WTC11 (cell line): ENCODE results near the gene SAXO2. TPM values are rescaled to one million over a fixed set of nuclear protein-coding genes. Genes with fewer than 3 reads are reported as not detected.

Experiments
- ATAC-seq: fragments of 200-7000 bp; cut with Tn5 transposase; 2 replicates; pipeline ENCODE4 v1.10.0; 2021; ENCODE audit warnings: mild to moderate bottlenecking, moderate library complexity
- CTCF ChIA-PET: fragments of 300-600 bp; sonication (Branson Sonifier 250); formaldehyde crosslinking; loops from one replicate; lab custom pipeline; 2021; ENCODE audit warnings: antibody characterized with exemption; lab: Charles Lee
- POLR2A ChIA-PET: fragments of 350-600 bp; sonication (Branson Sonifier 250); formaldehyde crosslinking; loops from one replicate; lab custom pipeline; 2021; ENCODE audit warnings: antibody characterized with exemption; lab: Charles Lee
- DNase-seq: peaks from one replicate; pipeline ENCODE4 v3.0.0; 2021; ENCODE audit warnings: low spot score
- H3K27ac Mint-ChIP-seq: 2 replicates; pipeline ENCODE4 v1.8.0; 2021; ENCODE audit warnings: mixed read lengths
- H3K27me3 Mint-ChIP-seq: 2 replicates; pipeline ENCODE4 v1.8.0; 2021; ENCODE audit warnings: low read depth, mild to moderate bottlenecking, moderate library complexity, mixed read lengths
- H3K36me3 Mint-ChIP-seq: 2 replicates; pipeline ENCODE4 v1.8.0; 2021; ENCODE audit warnings: mixed read lengths
- H3K4me1 Mint-ChIP-seq: 2 replicates; pipeline ENCODE4 v1.8.0; 2022; ENCODE audit warnings: mixed read lengths
- H3K4me3 Mint-ChIP-seq: 2 replicates; pipeline ENCODE4 v1.8.0; 2021; ENCODE audit warnings: mild to moderate bottlenecking, moderate library complexity, mixed read lengths
- H3K9me3 Mint-ChIP-seq: 2 replicates; pipeline ENCODE4 v1.8.0; 2021; ENCODE audit warnings: mixed read lengths
- ATF1 ChIP-seq: sonication (generic); formaldehyde crosslinking; IDR thresholded peaks from 2 replicates; pipeline ENCODE4 v1.8.1; 2023; ENCODE audit warnings: mild to moderate bottlenecking, moderate library complexity, missing genetic modification reagents
- GTF2I ChIP-seq: fragments of 250-450 bp; sonication (Bioruptor Pico); conservative IDR thresholded peaks from 2 replicates; pipeline ENCODE4 v1.4.0; 2021; ENCODE audit warnings: mild to moderate bottlenecking
- JAZF1 ChIP-seq: fragments of 250-450 bp; sonication (Bioruptor Pico); IDR thresholded peaks from 2 replicates; pipeline ENCODE4 v1.9.0; 2021; ENCODE audit warnings: moderate library complexity, mild to moderate bottlenecking, inconsistent platforms
- TCF7 ChIP-seq: sonication (generic); formaldehyde crosslinking; IDR thresholded peaks from 2 replicates; pipeline ENCODE4 v1.8.0; 2022; ENCODE audit warnings: mild to moderate bottlenecking, low read depth, missing genetic modification reagents, moderate library complexity
- TEAD1 ChIP-seq: sonication (generic); formaldehyde crosslinking; IDR thresholded peaks from 2 replicates; pipeline ENCODE4 v1.8.0; 2022; ENCODE audit warnings: mild to moderate bottlenecking, missing genetic modification reagents
- ZBTB21 ChIP-seq: sonication (generic); formaldehyde crosslinking; IDR thresholded peaks from 2 replicates; pipeline ENCODE4 v1.8.1; 2023; ENCODE audit warnings: mild to moderate bottlenecking, missing genetic modification reagents, borderline replicate concordance
- total RNA-seq: library from RNA; stranded (reverse); gene quantifications from 3 replicates; pipeline ENCODE4 v1.2.3, GENCODE V29; 2021
- TF ChIP-seq, protein P1 (sequence below): sonication (generic); formaldehyde crosslinking; IDR thresholded peaks from 2 replicates; pipeline ENCODE4 v1.8.1; 2023; ENCODE audit warnings: mild to moderate bottlenecking, missing genetic modification reagents, moderate library complexity
- TF ChIP-seq, protein P2 (sequence below): fragments of 250-450 bp; sonication (Bioruptor Pico); IDR thresholded peaks from 2 replicates; pipeline ENCODE4 v2.1.2; 2022; ENCODE audit warnings: mild to moderate bottlenecking, moderate library complexity
- TF ChIP-seq, protein P3 (sequence below): sonication (generic); formaldehyde crosslinking; IDR thresholded peaks from 2 replicates; pipeline ENCODE4 v1.8.1; 2023; ENCODE audit warnings: mild to moderate bottlenecking, missing genetic modification reagents
- TF ChIP-seq, protein P4 (sequence below): sonication (generic); formaldehyde crosslinking; IDR thresholded peaks from 2 replicates; pipeline ENCODE4 v1.8.0; 2023; ENCODE audit warnings: missing genetic modification reagents, mild to moderate bottlenecking, borderline replicate concordance
- TF ChIP-seq, protein P5 (sequence below): fragments of 250-450 bp; sonication (Bioruptor Pico); IDR thresholded peaks from 2 replicates; pipeline ENCODE4 v1.9.0; 2021; ENCODE audit warnings: mild to moderate bottlenecking
- TF ChIP-seq, protein P6 (sequence below): sonication (generic); formaldehyde crosslinking; IDR thresholded peaks from 2 replicates; pipeline ENCODE4 v1.8.1; 2022; ENCODE audit warnings: low read depth, missing genetic modification reagents, borderline replicate concordance
- TF ChIP-seq, protein P7 (sequence below): sonication (generic); formaldehyde crosslinking; IDR thresholded peaks from 2 replicates; pipeline ENCODE4 v1.8.1; 2022; ENCODE audit warnings: mild to moderate bottlenecking, missing genetic modification reagents, moderate library complexity, borderline replicate concordance
- TF ChIP-seq, protein P8 (sequence below): fragments of 250-450 bp; sonication (Bioruptor Pico); IDR thresholded peaks from 2 replicates; pipeline ENCODE4 v1.8.0; 2021; ENCODE audit warnings: mild to moderate bottlenecking
- TF ChIP-seq, protein P9 (sequence below): fragments of 200-600 bp; IDR thresholded peaks from 2 replicates; pipeline ENCODE4 v1.8.0; 2022; ENCODE audit warnings: antibody characterized with exemption

Gene SAXO2
- total RNA-seq, 1 experiment from 2014 or later, result 2.7 TPM

DNA sequence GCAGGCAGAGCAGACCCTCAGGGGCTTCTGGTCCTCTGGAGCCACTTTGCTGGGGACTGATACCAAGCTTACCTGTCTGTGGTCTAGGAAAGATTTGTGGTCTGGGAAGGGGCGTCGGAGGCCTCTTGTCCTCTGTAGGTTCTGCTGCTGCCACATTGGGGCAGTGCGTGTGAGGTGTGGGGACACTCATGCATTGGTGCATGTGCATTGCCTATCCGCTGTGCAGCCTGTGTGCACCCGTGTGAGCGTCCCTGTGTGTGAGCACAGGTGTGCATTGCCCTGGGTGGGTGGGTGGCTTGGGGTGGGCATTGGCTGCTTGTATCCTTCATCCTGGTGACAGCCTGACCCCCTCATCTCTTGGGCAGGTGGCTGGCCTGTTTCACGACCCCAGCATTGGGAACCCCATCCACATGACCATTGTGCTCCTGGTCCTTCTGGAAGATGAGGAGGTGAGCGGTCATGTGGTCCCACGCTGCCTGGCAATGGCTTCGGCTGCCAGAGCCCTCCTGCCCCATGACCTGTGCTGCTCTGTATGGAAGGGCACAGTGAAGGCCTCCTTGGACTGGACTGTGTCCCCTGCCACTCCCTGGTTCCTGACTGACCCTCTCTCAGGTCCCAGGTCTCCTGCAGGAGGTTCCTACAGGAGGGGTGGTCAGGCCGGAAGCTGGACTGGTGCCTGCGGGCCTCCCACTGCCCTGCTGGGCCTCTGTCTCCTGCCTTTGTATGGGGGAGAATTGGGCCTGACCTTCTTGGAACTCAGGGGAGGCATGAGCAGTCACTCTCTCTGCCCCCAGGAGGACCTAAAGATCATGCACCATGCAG lies 41.5 kb downstream of the SAXO2 start:
- Mint-ChIP-seq H3K4me3 (no peak overlapping the region), H3K27ac (no peak overlapping the region), H3K4me1 (no peaks in the 10 kb centered on the region), H3K9me3 (no peaks in the 10 kb centered on the region), H3K36me3 (no peaks in the 10 kb centered on the region), H3K27me3 (no peaks in the 10 kb centered on the region)
- no peak for ATAC-seq
- TF ChIP-seq, protein P1, sequence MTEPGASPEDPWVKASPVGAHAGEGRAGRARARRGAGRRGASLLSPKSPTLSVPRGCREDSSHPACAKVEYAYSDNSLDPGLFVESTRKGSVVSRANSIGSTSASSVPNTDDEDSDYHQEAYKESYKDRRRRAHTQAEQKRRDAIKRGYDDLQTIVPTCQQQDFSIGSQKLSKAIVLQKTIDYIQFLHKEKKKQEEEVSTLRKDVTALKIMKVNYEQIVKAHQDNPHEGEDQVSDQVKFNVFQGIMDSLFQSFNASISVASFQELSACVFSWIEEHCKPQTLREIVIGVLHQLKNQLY (CRISPR knock-in tag), result no peak
- TF ChIP-seq, protein P2, sequence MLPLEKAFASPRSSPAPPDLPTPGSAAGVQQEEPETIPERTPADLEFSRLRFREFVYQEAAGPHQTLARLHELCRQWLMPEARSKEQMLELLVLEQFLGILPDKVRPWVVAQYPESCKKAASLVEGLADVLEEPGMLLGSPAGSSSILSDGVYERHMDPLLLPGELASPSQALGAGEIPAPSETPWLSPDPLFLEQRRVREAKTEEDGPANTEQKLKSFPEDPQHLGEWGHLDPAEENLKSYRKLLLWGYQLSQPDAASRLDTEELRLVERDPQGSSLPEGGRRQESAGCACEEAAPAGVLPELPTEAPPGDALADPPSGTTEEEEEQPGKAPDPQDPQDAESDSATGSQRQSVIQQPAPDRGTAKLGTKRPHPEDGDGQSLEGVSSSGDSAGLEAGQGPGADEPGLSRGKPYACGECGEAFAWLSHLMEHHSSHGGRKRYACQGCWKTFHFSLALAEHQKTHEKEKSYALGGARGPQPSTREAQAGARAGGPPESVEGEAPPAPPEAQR (CRISPR knock-in tag), result no peak
- TF ChIP-seq, protein P3, sequence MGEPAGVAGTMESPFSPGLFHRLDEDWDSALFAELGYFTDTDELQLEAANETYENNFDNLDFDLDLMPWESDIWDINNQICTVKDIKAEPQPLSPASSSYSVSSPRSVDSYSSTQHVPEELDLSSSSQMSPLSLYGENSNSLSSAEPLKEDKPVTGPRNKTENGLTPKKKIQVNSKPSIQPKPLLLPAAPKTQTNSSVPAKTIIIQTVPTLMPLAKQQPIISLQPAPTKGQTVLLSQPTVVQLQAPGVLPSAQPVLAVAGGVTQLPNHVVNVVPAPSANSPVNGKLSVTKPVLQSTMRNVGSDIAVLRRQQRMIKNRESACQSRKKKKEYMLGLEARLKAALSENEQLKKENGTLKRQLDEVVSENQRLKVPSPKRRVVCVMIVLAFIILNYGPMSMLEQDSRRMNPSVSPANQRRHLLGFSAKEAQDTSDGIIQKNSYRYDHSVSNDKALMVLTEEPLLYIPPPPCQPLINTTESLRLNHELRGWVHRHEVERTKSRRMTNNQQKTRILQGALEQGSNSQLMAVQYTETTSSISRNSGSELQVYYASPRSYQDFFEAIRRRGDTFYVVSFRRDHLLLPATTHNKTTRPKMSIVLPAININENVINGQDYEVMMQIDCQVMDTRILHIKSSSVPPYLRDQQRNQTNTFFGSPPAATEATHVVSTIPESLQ, result no peak
- TF ChIP-seq, protein P4, sequence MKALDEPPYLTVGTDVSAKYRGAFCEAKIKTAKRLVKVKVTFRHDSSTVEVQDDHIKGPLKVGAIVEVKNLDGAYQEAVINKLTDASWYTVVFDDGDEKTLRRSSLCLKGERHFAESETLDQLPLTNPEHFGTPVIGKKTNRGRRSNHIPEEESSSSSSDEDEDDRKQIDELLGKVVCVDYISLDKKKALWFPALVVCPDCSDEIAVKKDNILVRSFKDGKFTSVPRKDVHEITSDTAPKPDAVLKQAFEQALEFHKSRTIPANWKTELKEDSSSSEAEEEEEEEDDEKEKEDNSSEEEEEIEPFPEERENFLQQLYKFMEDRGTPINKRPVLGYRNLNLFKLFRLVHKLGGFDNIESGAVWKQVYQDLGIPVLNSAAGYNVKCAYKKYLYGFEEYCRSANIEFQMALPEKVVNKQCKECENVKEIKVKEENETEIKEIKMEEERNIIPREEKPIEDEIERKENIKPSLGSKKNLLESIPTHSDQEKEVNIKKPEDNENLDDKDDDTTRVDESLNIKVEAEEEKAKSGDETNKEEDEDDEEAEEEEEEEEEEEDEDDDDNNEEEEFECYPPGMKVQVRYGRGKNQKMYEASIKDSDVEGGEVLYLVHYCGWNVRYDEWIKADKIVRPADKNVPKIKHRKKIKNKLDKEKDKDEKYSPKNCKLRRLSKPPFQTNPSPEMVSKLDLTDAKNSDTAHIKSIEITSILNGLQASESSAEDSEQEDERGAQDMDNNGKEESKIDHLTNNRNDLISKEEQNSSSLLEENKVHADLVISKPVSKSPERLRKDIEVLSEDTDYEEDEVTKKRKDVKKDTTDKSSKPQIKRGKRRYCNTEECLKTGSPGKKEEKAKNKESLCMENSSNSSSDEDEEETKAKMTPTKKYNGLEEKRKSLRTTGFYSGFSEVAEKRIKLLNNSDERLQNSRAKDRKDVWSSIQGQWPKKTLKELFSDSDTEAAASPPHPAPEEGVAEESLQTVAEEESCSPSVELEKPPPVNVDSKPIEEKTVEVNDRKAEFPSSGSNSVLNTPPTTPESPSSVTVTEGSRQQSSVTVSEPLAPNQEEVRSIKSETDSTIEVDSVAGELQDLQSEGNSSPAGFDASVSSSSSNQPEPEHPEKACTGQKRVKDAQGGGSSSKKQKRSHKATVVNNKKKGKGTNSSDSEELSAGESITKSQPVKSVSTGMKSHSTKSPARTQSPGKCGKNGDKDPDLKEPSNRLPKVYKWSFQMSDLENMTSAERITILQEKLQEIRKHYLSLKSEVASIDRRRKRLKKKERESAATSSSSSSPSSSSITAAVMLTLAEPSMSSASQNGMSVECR, result no peak
- TF ChIP-seq, protein P5, sequence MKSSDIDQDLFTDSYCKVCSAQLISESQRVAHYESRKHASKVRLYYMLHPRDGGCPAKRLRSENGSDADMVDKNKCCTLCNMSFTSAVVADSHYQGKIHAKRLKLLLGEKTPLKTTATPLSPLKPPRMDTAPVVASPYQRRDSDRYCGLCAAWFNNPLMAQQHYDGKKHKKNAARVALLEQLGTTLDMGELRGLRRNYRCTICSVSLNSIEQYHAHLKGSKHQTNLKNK (CRISPR knock-in tag), result no peak
- TF ChIP-seq, protein P6, sequence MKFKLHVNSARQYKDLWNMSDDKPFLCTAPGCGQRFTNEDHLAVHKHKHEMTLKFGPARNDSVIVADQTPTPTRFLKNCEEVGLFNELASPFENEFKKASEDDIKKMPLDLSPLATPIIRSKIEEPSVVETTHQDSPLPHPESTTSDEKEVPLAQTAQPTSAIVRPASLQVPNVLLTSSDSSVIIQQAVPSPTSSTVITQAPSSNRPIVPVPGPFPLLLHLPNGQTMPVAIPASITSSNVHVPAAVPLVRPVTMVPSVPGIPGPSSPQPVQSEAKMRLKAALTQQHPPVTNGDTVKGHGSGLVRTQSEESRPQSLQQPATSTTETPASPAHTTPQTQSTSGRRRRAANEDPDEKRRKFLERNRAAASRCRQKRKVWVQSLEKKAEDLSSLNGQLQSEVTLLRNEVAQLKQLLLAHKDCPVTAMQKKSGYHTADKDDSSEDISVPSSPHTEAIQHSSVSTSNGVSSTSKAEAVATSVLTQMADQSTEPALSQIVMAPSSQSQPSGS (CRISPR knock-in tag), result no peak
- TF ChIP-seq JAZF1, result no peak
- TF ChIP-seq, protein P7, sequence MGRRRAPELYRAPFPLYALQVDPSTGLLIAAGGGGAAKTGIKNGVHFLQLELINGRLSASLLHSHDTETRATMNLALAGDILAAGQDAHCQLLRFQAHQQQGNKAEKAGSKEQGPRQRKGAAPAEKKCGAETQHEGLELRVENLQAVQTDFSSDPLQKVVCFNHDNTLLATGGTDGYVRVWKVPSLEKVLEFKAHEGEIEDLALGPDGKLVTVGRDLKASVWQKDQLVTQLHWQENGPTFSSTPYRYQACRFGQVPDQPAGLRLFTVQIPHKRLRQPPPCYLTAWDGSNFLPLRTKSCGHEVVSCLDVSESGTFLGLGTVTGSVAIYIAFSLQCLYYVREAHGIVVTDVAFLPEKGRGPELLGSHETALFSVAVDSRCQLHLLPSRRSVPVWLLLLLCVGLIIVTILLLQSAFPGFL (CRISPR knock-in tag), result no peak
- TF ChIP-seq ZBTB21 (CRISPR knock-in tag), result no peak
- TF ChIP-seq, protein P8, sequence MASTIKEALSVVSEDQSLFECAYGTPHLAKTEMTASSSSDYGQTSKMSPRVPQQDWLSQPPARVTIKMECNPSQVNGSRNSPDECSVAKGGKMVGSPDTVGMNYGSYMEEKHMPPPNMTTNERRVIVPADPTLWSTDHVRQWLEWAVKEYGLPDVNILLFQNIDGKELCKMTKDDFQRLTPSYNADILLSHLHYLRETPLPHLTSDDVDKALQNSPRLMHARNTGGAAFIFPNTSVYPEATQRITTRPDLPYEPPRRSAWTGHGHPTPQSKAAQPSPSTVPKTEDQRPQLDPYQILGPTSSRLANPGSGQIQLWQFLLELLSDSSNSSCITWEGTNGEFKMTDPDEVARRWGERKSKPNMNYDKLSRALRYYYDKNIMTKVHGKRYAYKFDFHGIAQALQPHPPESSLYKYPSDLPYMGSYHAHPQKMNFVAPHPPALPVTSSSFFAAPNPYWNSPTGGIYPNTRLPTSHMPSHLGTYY (CRISPR knock-in tag), result no peak
- TF ChIP-seq TEAD1, result no peak
- TF ChIP-seq GTF2I (CRISPR knock-in tag), result no peak
- TF ChIP-seq, protein P9, sequence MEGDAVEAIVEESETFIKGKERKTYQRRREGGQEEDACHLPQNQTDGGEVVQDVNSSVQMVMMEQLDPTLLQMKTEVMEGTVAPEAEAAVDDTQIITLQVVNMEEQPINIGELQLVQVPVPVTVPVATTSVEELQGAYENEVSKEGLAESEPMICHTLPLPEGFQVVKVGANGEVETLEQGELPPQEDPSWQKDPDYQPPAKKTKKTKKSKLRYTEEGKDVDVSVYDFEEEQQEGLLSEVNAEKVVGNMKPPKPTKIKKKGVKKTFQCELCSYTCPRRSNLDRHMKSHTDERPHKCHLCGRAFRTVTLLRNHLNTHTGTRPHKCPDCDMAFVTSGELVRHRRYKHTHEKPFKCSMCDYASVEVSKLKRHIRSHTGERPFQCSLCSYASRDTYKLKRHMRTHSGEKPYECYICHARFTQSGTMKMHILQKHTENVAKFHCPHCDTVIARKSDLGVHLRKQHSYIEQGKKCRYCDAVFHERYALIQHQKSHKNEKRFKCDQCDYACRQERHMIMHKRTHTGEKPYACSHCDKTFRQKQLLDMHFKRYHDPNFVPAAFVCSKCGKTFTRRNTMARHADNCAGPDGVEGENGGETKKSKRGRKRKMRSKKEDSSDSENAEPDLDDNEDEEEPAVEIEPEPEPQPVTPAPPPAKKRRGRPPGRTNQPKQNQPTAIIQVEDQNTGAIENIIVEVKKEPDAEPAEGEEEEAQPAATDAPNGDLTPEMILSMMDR, result no peak
- no peak for TF ChIP-seq TCF7
- no peak for TF ChIP-seq ATF1 (CRISPR knock-in tag)
- POLR2A ChIA-PET, result no interaction called here
- no peak for DNase-seq
- CTCF ChIA-PET, result no interaction called here
